Measurements from ENCODE around the gene KRTAP20-4. TPM values are rescaled to one million over a fixed set of nuclear protein-coding genes. Genes with fewer than 3 reads are reported as not detected.

The KRTAP20-4 gene
- total and polyA plus RNA-seq, 2 of the 4 experiments (the other 2 are of a cell fraction), result not detected

- dilution Hi-C loops (cut with HindIII; ENCODE audit: low sequenced_read_pairs, unreplicated experiment) (no loop called here), intact Hi-C loops (cut with micrococcal nuclease) (no loop called here), in situ Hi-C loops (cut with MboI; ENCODE audit: low sequenced_read_pairs) (no loop called here)
- H2BK15ac ChIP-seq (ENCODE audit: low read depth, low read length), result no peak overlapping the region
- H2AFZ ChIP-seq (replicated peaks; ENCODE audit: low read length, poor library complexity), result no peak overlapping the region
- ATAC-seq (ENCODE audit: low read depth), result no peak
- no peaks in the 10 kb centered on the region for H3K4me1 ChIP-seq (ENCODE audit: control insufficient read depth, insufficient read depth, low read length)
- no peak overlapping the region for H3K27ac ChIP-seq (ENCODE audit: insufficient read depth, low read length)
- H4K5ac ChIP-seq (ENCODE audit: low read depth, low read length), result no peak overlapping the region
- H3K9me3 ChIP-seq (ENCODE audit: control insufficient read depth, insufficient read depth, low read length), result peaks cover 19% of the 10 kb centered on the region
- BruUV-seq (replicated peaks), result no TSS peak
- H3K9me1 ChIP-seq (ENCODE audit: insufficient read depth, low read length), result no peaks in the 10 kb centered on the region
- no peak overlapping the region for H3K23ac ChIP-seq (ENCODE audit: low read depth, low read length)
- H2AK5ac ChIP-seq (ENCODE audit: low read depth, low read length), result no peak overlapping the region
- no peak overlapping the region for H3K18ac ChIP-seq (ENCODE audit: low read depth, low read length)
- H3K56ac ChIP-seq (ENCODE audit: extremely low read depth, insufficient read depth, low read length), result no peak overlapping the region
- no peak overlapping the region for H2BK5ac ChIP-seq (ENCODE audit: low read depth, low read length, poor library complexity, severe bottlenecking)
- DNase-seq, result no peak
- POLR2A ChIA-PET (ENCODE audit: unreplicated experiment), result no interaction called here
- no peak overlapping the region for H3K4me3 ChIP-seq (ENCODE audit: insufficient read depth, low read depth, low read length)
- H3K27me3 ChIP-seq (ENCODE audit: control insufficient read depth, insufficient read depth, low read length), result no peaks in the 10 kb centered on the region
- H2BK120ac ChIP-seq (ENCODE audit: low read depth, low read length), result no peak overlapping the region
- no peak overlapping the region for H3K14ac ChIP-seq (replicated peaks; ENCODE audit: low read depth, low read length)
- H2BK20ac ChIP-seq (ENCODE audit: low read depth, low read length), result no peak overlapping the region
- CTCF ChIA-PET, result no interaction called here
- H3K4me2 ChIP-seq (ENCODE audit: low read depth, low read length), result no peak overlapping the region
- no peak for TF ChIP-seq RAD21 (IDR thresholded peaks at IDR 0.05; ENCODE audit: low read length)
- no peak for TF ChIP-seq MAFK (IDR thresholded peaks at IDR 0.05; ENCODE audit: low read depth, low read length)
- no peak for TF ChIP-seq SMC3 (IDR thresholded peaks at IDR 0.05; ENCODE audit: low read depth, low read length)
- no peak for TF ChIP-seq CTCF (conservative IDR thresholded peaks at IDR 0.05; ENCODE audit: low read depth, low read length)
- no peak for TF ChIP-seq FOS (IDR thresholded peaks at IDR 0.05; ENCODE audit: low read depth, low read length)
- no peak for TF ChIP-seq BHLHE40 (IDR thresholded peaks at IDR 0.05; ENCODE audit: low read depth, low read length)
- TF ChIP-seq MAZ (IDR thresholded peaks at IDR 0.05; ENCODE audit: borderline replicate concordance, low read depth, low read length), result no peak
- TF ChIP-seq RCOR1 (IDR thresholded peaks at IDR 0.05; ENCODE audit: insufficient replicate concordance, low read length), result no peak
- TF ChIP-seq RFX5 (IDR thresholded peaks at IDR 0.05; ENCODE audit: low read depth, low read length), result no peak
- TF ChIP-seq USF2 (IDR thresholded peaks at IDR 0.05; ENCODE audit: low read depth, low read length), result no peak
- TF ChIP-seq POLR2A (IDR thresholded peaks at IDR 0.05; ENCODE audit: low read depth, low read length), result no peak
- TF ChIP-seq CHD1 (IDR thresholded peaks at IDR 0.05; ENCODE audit: low read depth, low read length), result no peak
- no peak for TF ChIP-seq NFE2L2 (IDR thresholded peaks at IDR 0.05; ENCODE audit: low read depth, low read length)
- no peak for TF ChIP-seq MXI1 (IDR thresholded peaks at IDR 0.05; ENCODE audit: borderline replicate concordance, low read depth, low read length)
- TF ChIP-seq CEBPB (IDR thresholded peaks at IDR 0.05; ENCODE audit: low read depth, low read length), result no peak
- TF ChIP-seq ELK1 (IDR thresholded peaks at IDR 0.05; ENCODE audit: borderline replicate concordance, low read depth, low read length), result no peak
- WGBS, 2 experiments (ENCODE audit: extremely low coverage in 2 of 2, insufficient read length in 1 of 2), result 21% methylated on average over 2 of the region's 4 CpGs; no CpG with 5 or more reads in 1 of the 2 experiments
- H4K91ac ChIP-seq (ENCODE audit: insufficient read depth, low read depth, low read length), result no peak overlapping the region
- H3K36me3 ChIP-seq (ENCODE audit: control insufficient read depth, insufficient read depth, low read length), result no peaks in the 10 kb centered on the region
- no peak overlapping the region for H2AK9ac ChIP-seq (replicated peaks; ENCODE audit: low read depth, low read length, poor library complexity)
- no peak overlapping the region for H4K8ac ChIP-seq (ENCODE audit: low read depth in 2 of 2, low read length in 2 of 2)
- no peak overlapping the region for H3K4ac ChIP-seq (ENCODE audit: low read depth, low read length)
- no peaks in the 10 kb centered on the region for H3K79me1 ChIP-seq (ENCODE audit: low read depth in 1 of 2, low read length in 2 of 2)
- H4K20me1 ChIP-seq (ENCODE audit: insufficient read depth, low read length), result no peaks in the 10 kb centered on the region
- no peak overlapping the region for H3K9ac ChIP-seq (ENCODE audit: low read depth, low read length)
Observed at GRCh38 chr21:30625449-30626165, 5.2 kb downstream of the KRTAP20-4 start.
